ENCODE results near the gene FEN1.

Gene FEN1

GRCh38 chr11:61841636-61842527, 49.2 kb downstream of the FEN1 start:
- DNase-seq (ENCODE audit: low read depth in 2 of 2) = no peak

DNA sequence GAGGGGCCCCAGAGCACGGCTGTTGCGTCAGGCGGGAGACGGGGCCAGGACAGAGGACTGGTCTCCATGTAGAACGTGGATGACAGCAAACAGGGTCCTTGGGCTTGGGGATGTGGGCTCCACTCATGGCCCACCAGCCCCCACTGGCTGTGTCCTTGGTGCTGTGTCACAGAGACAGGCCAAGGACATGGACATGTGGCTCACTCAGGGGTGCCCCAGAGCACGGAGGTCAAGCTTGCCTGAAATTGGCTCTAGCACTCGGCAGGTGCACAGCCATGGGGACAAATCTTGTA, 49.8 kb downstream of the FEN1 start:
- DNase-seq (ENCODE audit: low read depth in 2 of 2) = no peak

DNA sequence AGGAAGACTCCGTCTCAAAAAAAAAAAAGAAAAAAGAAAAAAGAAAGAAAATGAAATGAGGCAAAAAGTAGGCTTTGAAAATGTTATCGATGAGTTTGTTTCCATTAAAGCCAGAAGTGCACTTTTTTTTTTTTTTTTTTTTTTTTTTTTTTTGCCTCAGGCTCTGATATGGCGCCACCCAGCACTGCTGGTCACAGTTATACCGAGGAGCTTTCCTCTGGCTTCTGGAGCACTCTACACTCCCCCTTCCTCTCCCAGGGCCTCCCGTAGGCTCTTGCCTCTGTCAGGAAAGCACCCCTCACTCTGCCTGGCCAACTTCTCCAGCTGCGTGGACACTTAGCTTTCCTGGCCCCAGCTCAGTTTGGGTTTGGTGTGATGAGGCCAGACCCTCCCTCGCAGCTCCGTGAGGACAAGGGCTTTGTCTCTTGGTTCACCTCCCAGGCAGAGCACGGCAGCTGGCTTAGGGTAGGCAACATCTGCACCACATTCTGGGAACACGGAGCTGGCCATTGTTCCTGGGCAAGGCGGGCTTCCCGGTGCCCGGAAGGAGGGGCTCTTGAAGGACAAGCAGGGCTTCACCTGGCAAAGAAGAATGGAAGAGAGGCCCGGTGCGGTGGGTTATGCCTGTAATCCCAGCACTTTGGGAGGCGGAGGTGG, 52.3 kb downstream of the FEN1 start:
- DNase-seq (ENCODE audit: low read depth in 2 of 2) = no peak

GRCh38 chr11:61846362-61847020, 53.8 kb downstream of the FEN1 start:
- DNase-seq (ENCODE audit: low read depth in 2 of 2) = no peak
